OCI-LY1 (cell line): ENCODE results near the gene DNAH1.

Source experiments
- H2AFZ ChIP-seq: fragments of 200-600 bp; sonication (generic), shearing (Covaris generic); 2 replicates; pipeline ENCODE4 v1.6.0; 2014; ENCODE audit warnings: antibody characterized with exemption, mild to moderate bottlenecking, low read length
- H3F3A ChIP-seq: fragments of 200-600 bp; sonication (generic), shearing (Covaris generic); 2 replicates; pipeline ENCODE4 v1.6.0; 2014; ENCODE audit warnings: mild to moderate bottlenecking, antibody characterized with exemption, low read length, moderate library complexity; ENCODE audit not compliant: insufficient read depth
- H3K27ac ChIP-seq: fragments of 200-600 bp; sonication (generic); 2 replicates; pipeline ENCODE4 v1.5.1; 2014; ENCODE audit warnings: low read length, mixed run types, mild to moderate bottlenecking, low read depth; ENCODE audit not compliant: poor library complexity, severe bottlenecking
- H3K27me3 ChIP-seq: fragments of 200-600 bp; sonication (generic); 2 replicates; pipeline ENCODE4 v1.6.0; 2014; ENCODE audit warnings: antibody characterized with exemption, mild to moderate bottlenecking, low read length, moderate library complexity; ENCODE audit not compliant: insufficient read depth
- H3K36me3 ChIP-seq: fragments of 200-600 bp; sonication (generic); 2 replicates; pipeline ENCODE4 v1.6.1; 2014; ENCODE audit warnings: mild to moderate bottlenecking, antibody characterized with exemption, low read length, moderate library complexity, mixed read lengths; ENCODE audit not compliant: insufficient read depth
- H3K4me1 ChIP-seq: fragments of 200-600 bp; sonication (generic); 2 replicates; pipeline ENCODE4 v1.5.1; 2014; ENCODE audit warnings: mild to moderate bottlenecking, low read length, moderate library complexity; ENCODE audit not compliant: insufficient read depth, severe bottlenecking
- H3K4me2 ChIP-seq: fragments of 200-600 bp; sonication (generic), shearing (Covaris generic); 2 replicates; pipeline ENCODE4 v1.6.1; 2014; ENCODE audit warnings: low read length
- H3K4me3 ChIP-seq: fragments of 200-600 bp; sonication (generic); 2 replicates; pipeline ENCODE4 v1.5.1; 2014; ENCODE audit warnings: low read length, low read depth, mild to moderate bottlenecking, mixed read lengths; ENCODE audit not compliant: poor library complexity, severe bottlenecking
- H3K79me2 ChIP-seq: fragments of 200-600 bp; shearing (Covaris generic); 2 replicates; pipeline ENCODE4 v1.6.1; 2016; ENCODE audit warnings: mixed run types, low read length, mixed read lengths; ENCODE audit not compliant: insufficient read depth
- H3K9ac ChIP-seq: fragments of 200-600 bp; sonication (generic), shearing (Covaris generic); 2 replicates; pipeline ENCODE4 v1.6.1; 2014; ENCODE audit warnings: mild to moderate bottlenecking, low read length, mixed read lengths
- H3K9me2 ChIP-seq: fragments of 200-600 bp; sonication (generic), shearing (Covaris generic); 2 replicates; pipeline ENCODE4 v1.6.1; 2014; ENCODE audit warnings: low read depth, mild to moderate bottlenecking, low read length, mixed read lengths
- H3K9me3 ChIP-seq: fragments of 200-600 bp; shearing (Covaris generic); 2 replicates; pipeline ENCODE4 v1.6.1; 2014; ENCODE audit warnings: low read length, mixed read lengths
- H4K20me1 ChIP-seq: fragments of 200-600 bp; sonication (generic), shearing (Covaris generic); 2 replicates; pipeline ENCODE4 v1.6.0; 2016; ENCODE audit warnings: mild to moderate bottlenecking, low read length; ENCODE audit not compliant: insufficient read depth
- CTCF ChIP-seq: fragments of 200-600 bp; sonication (generic), shearing (Covaris generic); IDR thresholded peaks from 2 replicates; pipeline ENCODE4 v1.5.1; 2017; ENCODE audit warnings: mild to moderate bottlenecking, antibody characterized with exemption, low read length, moderate library complexity, mixed read lengths
- EZH2 ChIP-seq: fragments of 200-600 bp; sonication (generic), shearing (Covaris generic); IDR thresholded peaks from 2 replicates; pipeline ENCODE4 v1.8.0; 2017; ENCODE audit warnings: borderline replicate concordance, mixed run types, mild to moderate bottlenecking, antibody characterized with exemption, low read length, moderate library complexity, mixed read lengths

DNAH1 gene

GRCh38 chr3:52439426-52440248 is 123.5 kb downstream of the DNAH1 start:
- no peak overlapping the region for H2AFZ ChIP-seq
- no peaks in the 10 kb centered on the region for H4K20me1 ChIP-seq
- H3K27me3 ChIP-seq: peaks cover 10% of the 10 kb centered on the region; the same call in 1 of the 2 replicates
- no peaks in the 10 kb centered on the region for H3F3A ChIP-seq
- no peak overlapping the region for H3K4me2 ChIP-seq
- no peaks in the 10 kb centered on the region for H3K9me3 ChIP-seq
- TF ChIP-seq EZH2 (no peak), CTCF (no peak)
- H3K9me2 ChIP-seq: no peaks in the 10 kb centered on the region
- no peak overlapping the region for H3K4me3 ChIP-seq
- no peaks in the 10 kb centered on the region for H3K79me2 ChIP-seq
- no peaks in the 10 kb centered on the region for H3K36me3 ChIP-seq
- H3K9ac ChIP-seq: no peak overlapping the region
- no peak overlapping the region for H3K27ac ChIP-seq
- H3K4me1 ChIP-seq: peaks cover 8% of the 10 kb centered on the region

GRCh38 chr3:52440249-52440551 is 124.1 kb downstream of the DNAH1 start:
- no peak overlapping the region for H3K4me2 ChIP-seq
- H3K9me2 ChIP-seq: no peaks in the 10 kb centered on the region
- H3K79me2 ChIP-seq: no peaks in the 10 kb centered on the region
- H3K27me3 ChIP-seq: peaks cover 10% of the 10 kb centered on the region; the same call in 1 of the 2 replicates
- H3K27ac ChIP-seq: no peak overlapping the region
- H3K9ac ChIP-seq: no peak overlapping the region
- TF ChIP-seq EZH2 (no peak), CTCF (no peak)
- no peaks in the 10 kb centered on the region for H3K9me3 ChIP-seq
- no peaks in the 10 kb centered on the region for H4K20me1 ChIP-seq
- H3K4me1 ChIP-seq: peaks cover 10% of the 10 kb centered on the region
- no peak overlapping the region for H2AFZ ChIP-seq
- H3K4me3 ChIP-seq: no peak overlapping the region
- H3K36me3 ChIP-seq: no peaks in the 10 kb centered on the region
- H3F3A ChIP-seq: no peaks in the 10 kb centered on the region

- TF ChIP-seq CTCF: no peak
- TF ChIP-seq EZH2: no peak
- H3K27ac ChIP-seq: no peak overlapping the region
- no peak overlapping the region for H3K4me3 ChIP-seq
- no peak overlapping the region for H2AFZ ChIP-seq
- no peaks in the 10 kb centered on the region for H3K79me2 ChIP-seq
- no peak overlapping the region for H3K4me2 ChIP-seq
- H3K27me3 ChIP-seq: peaks cover 10% of the 10 kb centered on the region; the same call in 1 of the 2 replicates
- no peaks in the 10 kb centered on the region for H3K9me2 ChIP-seq
- H3K4me1 ChIP-seq: peaks cover 11% of the 10 kb centered on the region
- no peaks in the 10 kb centered on the region for H4K20me1 ChIP-seq
- H3K36me3 ChIP-seq: no peaks in the 10 kb centered on the region
- no peaks in the 10 kb centered on the region for H3F3A ChIP-seq
- H3K9ac ChIP-seq: no peak overlapping the region
- no peaks in the 10 kb centered on the region for H3K9me3 ChIP-seq
Observed at GRCh38 chr3:52440671-52441070, 124.6 kb downstream of the DNAH1 start.
